Measurements from ENCODE around the gene DLG3. TPM values are rescaled to one million over a fixed set of nuclear protein-coding genes. Genes with fewer than 3 reads are reported as not detected.
A peak's percentile ranks its signal among the peaks of the same experiment; 100 is the strongest.

The DLG3 gene
- polyA plus RNA-seq, 1 donor (not counting 4 experiments of a cell fraction or from before 2014, with no cell fraction given), result 10.1 TPM

DNA sequence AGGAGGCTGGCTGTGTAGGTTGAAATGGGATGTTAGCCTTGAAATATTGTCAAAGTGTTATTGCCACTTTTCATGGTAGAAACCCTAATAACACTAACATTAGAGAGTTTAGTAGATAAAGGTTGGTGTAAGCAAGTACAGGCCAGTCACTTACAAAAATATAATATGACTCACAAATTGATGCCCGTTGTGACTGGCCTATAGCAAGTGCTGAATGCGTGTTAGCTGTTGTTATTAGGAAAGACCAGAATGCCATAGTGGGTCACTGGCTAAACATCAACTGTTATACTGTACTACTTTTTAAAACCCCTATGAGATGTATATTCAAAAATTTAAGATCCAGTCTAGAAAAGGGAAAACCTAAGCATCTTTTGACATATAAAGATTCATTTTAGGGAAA lies 41.9 kb upstream of the DLG3 start:
- Histone ChIP-seq H3K4me3 (ENCODE audit: control insufficient read depth in 2 of 3, extremely low read depth in 1 of 3, insufficient read depth in 2 of 3, low read depth in 1 of 3, low read length in 3 of 3) (no peak overlapping the region), H4K20me1 (ENCODE audit: control insufficient read depth, extremely low read depth, insufficient read depth, low read length) (no peaks in the 10 kb centered on the region), H3K4me1 (ENCODE audit: control insufficient read depth, extremely low read depth, insufficient read depth, low read length) (peaks cover 21% of the 10 kb centered on the region), H3K27ac (ENCODE audit: control insufficient read depth, insufficient read depth, low read length) (no peak overlapping the region), H3K9me1 (ENCODE audit: control insufficient read depth, extremely low read depth, insufficient read depth, low read length) (no peaks in the 10 kb centered on the region), H3K4me2 (ENCODE audit: control insufficient read depth, extremely low read depth, insufficient read depth, low read depth, low read length) (peak overlapping the region; percentile 51), H3K9me3 (ENCODE audit: control insufficient read depth, low read depth, low read length) (no peaks in the 10 kb centered on the region), H2AFZ (ENCODE audit: control insufficient read depth, low read length) (no peak overlapping the region), H3K79me2 (ENCODE audit: control insufficient read depth, insufficient read depth, low read length) (no peaks in the 10 kb centered on the region), H3K27me3 (ENCODE audit: control insufficient read depth, extremely low read depth, insufficient read depth, low read length) (no peaks in the 10 kb centered on the region), H3K36me3 (ENCODE audit: control insufficient read depth in 2 of 2, extremely low read depth in 1 of 2, insufficient read depth in 2 of 2, low read length in 2 of 2) (no peaks in the 10 kb centered on the region), H3K9ac (ENCODE audit: control insufficient read depth, extremely low read depth, insufficient read depth, low read length) (no peak overlapping the region)
- DNase-seq (ENCODE audit: low read depth, low spot score) (no peak), FAIRE-seq (peak; percentile 26)
- TF ChIP-seq EZH2 (IDR thresholded peaks at IDR 0.05; ENCODE audit: low read length), result no peak
- TF ChIP-seq, protein P1, sequence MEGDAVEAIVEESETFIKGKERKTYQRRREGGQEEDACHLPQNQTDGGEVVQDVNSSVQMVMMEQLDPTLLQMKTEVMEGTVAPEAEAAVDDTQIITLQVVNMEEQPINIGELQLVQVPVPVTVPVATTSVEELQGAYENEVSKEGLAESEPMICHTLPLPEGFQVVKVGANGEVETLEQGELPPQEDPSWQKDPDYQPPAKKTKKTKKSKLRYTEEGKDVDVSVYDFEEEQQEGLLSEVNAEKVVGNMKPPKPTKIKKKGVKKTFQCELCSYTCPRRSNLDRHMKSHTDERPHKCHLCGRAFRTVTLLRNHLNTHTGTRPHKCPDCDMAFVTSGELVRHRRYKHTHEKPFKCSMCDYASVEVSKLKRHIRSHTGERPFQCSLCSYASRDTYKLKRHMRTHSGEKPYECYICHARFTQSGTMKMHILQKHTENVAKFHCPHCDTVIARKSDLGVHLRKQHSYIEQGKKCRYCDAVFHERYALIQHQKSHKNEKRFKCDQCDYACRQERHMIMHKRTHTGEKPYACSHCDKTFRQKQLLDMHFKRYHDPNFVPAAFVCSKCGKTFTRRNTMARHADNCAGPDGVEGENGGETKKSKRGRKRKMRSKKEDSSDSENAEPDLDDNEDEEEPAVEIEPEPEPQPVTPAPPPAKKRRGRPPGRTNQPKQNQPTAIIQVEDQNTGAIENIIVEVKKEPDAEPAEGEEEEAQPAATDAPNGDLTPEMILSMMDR (optimal IDR thresholded peaks at IDR 0.05 in 1 of 3, IDR thresholded peaks at IDR 0.05 in 1 of 3, conservative IDR thresholded peaks at IDR 0.05 in 1 of 3; ENCODE audit: extremely low read depth in 1 of 3, insufficient read depth in 2 of 3, low read length in 3 of 3), result no peak
- dilution Hi-C loops (cut with MboI; ENCODE audit: extremely low pct_ligation_motif_present, low sequenced_read_pairs), result no loop called here

DNA sequence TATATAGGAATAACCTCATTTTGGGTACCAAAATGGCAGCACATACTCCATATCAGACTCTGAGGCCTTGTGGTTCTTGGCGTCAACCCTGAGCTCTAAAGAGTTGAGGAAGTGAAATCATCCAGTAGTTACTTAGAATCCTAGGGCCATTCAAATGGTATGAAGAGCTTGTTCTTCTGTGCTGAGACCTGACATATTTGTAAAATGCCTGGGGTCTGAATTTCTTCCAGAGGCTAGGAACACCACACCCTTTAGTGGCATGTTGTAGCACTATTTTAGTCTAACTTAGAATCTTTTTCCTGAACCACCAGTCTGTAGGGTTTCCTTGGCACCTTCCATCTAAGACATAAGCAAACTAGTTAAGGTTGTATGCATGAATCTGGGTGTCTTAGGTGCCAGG lies 39.6 kb upstream of the DLG3 start:
- Histone ChIP-seq H3K27ac (ENCODE audit: control insufficient read depth, insufficient read depth, low read length) (no peak overlapping the region), H3K27me3 (ENCODE audit: control insufficient read depth, extremely low read depth, insufficient read depth, low read length) (no peaks in the 10 kb centered on the region), H3K9ac (ENCODE audit: control insufficient read depth, extremely low read depth, insufficient read depth, low read length) (no peak overlapping the region), H3K9me1 (ENCODE audit: control insufficient read depth, extremely low read depth, insufficient read depth, low read length) (no peaks in the 10 kb centered on the region), H3K79me2 (ENCODE audit: control insufficient read depth, insufficient read depth, low read length) (no peaks in the 10 kb centered on the region), H3K9me3 (ENCODE audit: control insufficient read depth, low read depth, low read length) (no peaks in the 10 kb centered on the region), H2AFZ (ENCODE audit: control insufficient read depth, low read length) (no peak overlapping the region), H3K4me3 (ENCODE audit: control insufficient read depth in 2 of 3, extremely low read depth in 1 of 3, insufficient read depth in 2 of 3, low read depth in 1 of 3, low read length in 3 of 3) (no peak overlapping the region), H3K4me1 (ENCODE audit: control insufficient read depth, extremely low read depth, insufficient read depth, low read length) (peaks cover 21% of the 10 kb centered on the region), H3K4me2 (ENCODE audit: control insufficient read depth, extremely low read depth, insufficient read depth, low read depth, low read length) (no peak overlapping the region), H4K20me1 (ENCODE audit: control insufficient read depth, extremely low read depth, insufficient read depth, low read length) (no peaks in the 10 kb centered on the region), H3K36me3 (ENCODE audit: control insufficient read depth in 2 of 2, extremely low read depth in 1 of 2, insufficient read depth in 2 of 2, low read length in 2 of 2) (no peaks in the 10 kb centered on the region)
- FAIRE-seq (peak; percentile 20), DNase-seq (ENCODE audit: low read depth, low spot score) (no peak)
- dilution Hi-C loops (cut with MboI; ENCODE audit: extremely low pct_ligation_motif_present, low sequenced_read_pairs), result no loop called here
- TF ChIP-seq, protein P1 (optimal IDR thresholded peaks at IDR 0.05 in 1 of 3, IDR thresholded peaks at IDR 0.05 in 1 of 3, conservative IDR thresholded peaks at IDR 0.05 in 1 of 3; ENCODE audit: extremely low read depth in 1 of 3, insufficient read depth in 2 of 3, low read length in 3 of 3), result no peak
- TF ChIP-seq EZH2 (IDR thresholded peaks at IDR 0.05; ENCODE audit: low read length), result no peak

All from keratinocyte (primary cell).